ENCODE data around the gene AP2A1.

Gene AP2A1

DNA sequence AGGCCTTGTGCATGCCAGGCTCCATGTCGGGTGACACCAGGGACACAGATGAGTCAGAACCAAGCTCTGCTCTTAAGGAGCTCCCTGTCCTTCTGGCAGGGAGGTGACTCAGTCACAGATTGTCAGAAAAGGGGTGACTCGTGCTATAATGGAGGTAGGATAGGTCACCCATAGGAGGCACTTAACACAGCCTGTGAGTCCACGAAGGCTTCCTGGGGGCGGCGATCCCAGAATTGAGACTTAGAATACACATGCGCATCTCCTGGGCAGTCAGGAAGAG, 26.7 kb downstream of the AP2A1 start:
- DNase-seq (ENCODE audit: low spot score), result no peak

DNA sequence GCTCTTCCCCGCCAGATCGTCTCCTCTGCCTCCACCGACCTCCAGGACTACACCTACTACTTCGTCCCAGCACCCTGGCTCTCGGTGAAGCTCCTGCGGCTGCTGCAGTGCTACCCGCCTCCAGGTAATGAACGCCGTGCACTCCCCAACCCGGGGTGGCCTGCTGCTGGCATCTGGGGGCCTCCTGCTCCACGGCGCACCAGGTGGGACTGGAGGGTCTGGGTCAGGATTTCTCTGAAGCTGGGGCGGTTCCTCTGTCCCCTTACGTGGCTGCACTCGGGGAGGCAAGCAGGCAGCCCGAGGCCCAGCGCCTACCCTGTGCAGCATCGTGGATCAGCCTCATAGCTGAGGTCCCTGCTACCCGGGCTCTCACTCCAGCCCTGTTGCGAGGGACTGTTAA, 28.8 kb downstream of the AP2A1 start:
- no peak for DNase-seq (ENCODE audit: low spot score)

DNA sequence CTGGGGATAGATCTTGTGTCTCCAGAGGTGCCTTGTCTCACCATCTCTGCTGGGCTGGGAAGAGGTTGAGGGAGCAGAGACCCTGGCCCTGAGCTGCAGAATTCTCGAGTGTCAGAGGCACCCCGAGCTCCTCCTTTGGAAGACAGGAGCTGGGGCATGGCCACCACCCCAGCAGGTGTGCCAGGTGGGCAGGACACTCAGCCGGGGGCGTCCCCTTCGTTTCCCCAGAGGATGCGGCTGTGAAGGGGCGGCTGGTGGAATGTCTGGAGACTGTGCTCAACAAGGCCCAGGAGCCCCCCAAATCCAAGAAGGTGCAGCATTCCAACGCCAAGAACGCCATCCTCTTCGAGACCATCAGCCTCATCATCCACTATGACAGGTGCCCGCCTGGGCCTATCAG, 31.8 kb downstream of the AP2A1 start:
- DNase-seq (ENCODE audit: low spot score), result no peak

DNA sequence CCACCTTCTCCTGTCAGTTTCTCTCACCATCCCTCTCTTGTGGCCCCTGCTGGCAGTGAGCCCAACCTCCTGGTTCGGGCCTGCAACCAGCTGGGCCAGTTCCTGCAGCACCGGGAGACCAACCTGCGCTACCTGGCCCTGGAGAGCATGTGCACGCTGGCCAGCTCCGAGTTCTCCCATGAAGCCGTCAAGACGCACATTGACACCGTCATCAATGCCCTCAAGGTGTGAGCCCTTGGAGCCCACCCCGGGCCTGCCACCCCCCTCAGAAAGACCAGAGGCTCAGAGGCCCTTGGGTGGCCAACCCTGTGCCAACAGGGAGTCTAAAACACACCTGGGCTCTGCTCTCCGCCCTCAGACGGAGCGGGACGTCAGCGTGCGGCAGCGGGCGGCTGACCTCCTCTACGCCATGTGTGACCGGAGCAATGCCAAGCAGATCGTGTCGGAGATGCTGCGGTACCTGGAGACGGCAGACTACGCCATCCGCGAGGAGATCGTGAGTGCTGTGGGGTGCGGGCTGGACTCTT, 32.5 kb downstream of the AP2A1 start:
- DNase-seq (ENCODE audit: low spot score), result no peak

DNA sequence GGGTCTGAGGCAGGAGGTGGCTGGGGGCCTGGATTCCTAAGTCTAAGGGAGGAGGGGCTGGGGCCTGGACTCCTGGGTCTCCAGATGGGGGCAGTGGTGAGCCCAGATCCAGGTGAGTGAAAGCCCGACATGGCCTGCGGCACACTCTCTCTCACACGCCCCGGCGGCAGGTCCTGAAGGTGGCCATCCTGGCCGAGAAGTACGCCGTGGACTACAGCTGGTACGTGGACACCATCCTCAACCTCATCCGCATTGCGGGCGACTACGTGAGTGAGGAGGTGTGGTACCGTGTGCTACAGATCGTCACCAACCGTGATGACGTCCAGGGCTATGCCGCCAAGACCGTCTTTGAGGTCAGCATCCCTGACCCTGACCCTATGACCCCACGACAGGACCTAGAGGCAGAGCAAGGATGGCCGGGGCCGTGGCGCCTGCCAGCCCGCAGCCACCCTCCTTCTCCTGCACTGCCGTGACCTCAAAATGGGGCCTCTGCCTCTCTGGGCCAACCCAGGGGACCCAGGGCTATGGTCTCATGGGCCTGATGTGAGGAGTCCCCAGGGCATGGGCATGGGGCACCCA, 33.1 kb downstream of the AP2A1 start:
- peak; percentile 14 for DNase-seq (ENCODE audit: low spot score)

DNA sequence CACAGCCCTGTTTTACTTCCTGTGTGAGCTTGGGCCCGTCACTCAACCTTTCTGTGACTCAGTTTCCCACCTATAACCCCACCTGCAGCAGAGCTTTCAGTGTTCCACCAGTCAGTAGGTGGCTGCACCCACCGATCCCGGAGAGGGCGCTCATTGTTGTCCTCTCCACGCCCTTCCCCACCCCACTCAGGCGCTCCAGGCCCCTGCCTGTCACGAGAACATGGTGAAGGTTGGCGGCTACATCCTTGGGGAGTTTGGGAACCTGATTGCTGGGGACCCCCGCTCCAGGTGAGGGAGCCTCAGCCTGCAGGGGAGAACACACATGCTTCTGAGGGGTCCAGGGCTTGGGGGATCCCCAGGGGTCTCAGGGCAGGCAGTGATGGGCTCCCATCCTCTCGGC, 34.0 kb downstream of the AP2A1 start:
- no peak for DNase-seq (ENCODE audit: low spot score)

DNA sequence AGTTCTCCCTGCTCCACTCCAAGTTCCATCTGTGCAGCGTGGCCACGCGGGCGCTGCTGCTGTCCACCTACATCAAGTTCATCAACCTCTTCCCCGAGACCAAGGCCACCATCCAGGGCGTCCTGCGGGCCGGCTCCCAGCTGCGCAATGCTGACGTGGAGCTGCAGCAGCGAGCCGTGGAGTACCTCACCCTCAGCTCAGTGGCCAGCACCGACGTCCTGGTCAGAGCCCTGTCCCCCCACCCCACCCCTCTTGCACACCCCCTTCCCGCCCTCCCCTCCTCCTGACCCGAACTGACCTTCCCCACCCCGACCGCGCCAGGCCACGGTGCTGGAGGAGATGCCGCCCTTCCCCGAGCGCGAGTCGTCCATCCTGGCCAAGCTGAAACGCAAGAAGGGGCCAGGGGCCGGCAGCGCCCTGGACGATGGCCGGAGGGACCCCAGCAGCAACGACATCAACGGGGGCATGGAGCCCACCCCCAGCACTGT, 34.6 kb downstream of the AP2A1 start:
- DNase-seq (ENCODE audit: low spot score), result no peak

DNA sequence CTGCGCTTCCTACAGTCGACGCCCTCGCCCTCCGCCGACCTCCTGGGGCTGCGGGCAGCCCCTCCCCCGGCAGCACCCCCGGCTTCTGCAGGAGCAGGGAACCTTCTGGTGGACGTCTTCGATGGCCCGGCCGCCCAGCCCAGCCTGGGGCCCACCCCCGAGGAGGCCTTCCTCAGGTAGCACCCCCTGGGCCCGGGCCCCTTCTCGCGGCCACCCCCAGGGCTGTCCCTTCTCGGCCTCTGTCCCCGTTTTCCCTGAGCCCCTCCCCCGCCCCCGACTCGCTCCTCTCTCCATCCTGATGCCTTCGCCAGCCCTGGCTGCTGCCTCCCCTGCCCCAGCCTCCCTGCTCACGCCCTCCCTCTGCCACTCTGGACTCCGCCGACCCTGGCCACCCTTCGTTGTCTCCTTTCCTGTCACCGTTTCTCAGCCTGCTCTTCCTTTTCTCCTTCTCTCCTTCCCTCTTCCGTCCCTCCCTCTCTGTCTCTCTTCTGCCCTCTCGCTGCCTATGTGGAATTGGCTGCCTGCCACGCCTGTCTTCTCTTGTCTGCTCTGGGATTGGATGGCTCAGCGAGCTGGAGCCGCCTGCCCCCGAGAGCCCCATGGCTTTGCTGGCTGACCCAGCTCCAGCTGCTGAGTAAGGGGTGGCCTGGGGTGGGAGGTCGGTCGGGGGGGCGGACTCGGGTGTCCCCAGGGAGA, 35.3 kb downstream of the AP2A1 start:
- no peak for DNase-seq (ENCODE audit: low spot score)

DNA sequence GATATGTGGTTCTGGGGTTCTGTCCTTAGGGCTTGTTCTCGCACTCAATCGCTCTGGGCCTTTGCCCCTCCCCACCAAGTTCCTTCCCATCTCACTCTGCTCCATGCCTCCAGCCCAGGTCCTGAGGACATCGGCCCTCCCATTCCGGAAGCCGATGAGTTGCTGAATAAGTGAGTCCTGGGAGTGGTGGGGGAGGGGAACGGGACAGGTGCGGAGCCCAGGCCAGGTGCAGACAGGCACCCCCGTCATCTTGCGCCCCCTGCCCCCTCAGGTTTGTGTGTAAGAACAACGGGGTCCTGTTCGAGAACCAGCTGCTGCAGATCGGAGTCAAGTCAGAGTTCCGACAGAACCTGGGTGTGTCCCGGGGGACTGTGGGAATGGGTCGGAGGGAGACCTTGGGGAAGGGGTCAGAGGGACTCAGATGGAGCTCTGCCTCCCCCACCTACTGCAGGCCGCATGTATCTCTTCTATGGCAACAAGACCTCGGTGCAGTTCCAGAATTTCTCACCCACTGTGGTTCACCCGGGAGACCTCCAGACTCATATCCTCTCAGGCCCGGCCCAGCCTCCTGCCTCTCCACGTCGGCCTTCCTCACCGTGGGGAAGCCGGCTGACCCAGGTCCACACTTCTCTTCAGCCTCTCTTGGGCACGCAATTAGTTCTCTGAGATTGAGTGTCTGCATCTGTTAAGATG, 36.2 kb downstream of the AP2A1 start:
- no peak for DNase-seq (ENCODE audit: low spot score)

DNA sequence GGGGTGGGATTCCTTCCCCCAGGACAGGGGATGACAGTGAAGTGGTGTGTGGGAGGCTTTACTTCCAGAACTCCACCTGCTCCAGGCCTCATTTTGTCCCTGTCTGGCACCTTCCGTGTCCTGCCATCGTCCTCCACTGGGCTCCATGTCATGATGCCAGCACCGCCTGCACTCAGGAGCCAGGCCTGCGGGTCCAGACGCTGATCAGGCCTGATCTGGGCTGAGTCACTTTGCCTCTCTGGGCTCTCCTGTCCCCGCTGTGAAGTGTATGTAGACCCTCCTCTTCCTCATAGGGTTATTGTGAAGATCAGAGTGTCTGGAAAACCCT, 36.7 kb downstream of the AP2A1 start:
- no peak for DNase-seq (ENCODE audit: low spot score)

DNA sequence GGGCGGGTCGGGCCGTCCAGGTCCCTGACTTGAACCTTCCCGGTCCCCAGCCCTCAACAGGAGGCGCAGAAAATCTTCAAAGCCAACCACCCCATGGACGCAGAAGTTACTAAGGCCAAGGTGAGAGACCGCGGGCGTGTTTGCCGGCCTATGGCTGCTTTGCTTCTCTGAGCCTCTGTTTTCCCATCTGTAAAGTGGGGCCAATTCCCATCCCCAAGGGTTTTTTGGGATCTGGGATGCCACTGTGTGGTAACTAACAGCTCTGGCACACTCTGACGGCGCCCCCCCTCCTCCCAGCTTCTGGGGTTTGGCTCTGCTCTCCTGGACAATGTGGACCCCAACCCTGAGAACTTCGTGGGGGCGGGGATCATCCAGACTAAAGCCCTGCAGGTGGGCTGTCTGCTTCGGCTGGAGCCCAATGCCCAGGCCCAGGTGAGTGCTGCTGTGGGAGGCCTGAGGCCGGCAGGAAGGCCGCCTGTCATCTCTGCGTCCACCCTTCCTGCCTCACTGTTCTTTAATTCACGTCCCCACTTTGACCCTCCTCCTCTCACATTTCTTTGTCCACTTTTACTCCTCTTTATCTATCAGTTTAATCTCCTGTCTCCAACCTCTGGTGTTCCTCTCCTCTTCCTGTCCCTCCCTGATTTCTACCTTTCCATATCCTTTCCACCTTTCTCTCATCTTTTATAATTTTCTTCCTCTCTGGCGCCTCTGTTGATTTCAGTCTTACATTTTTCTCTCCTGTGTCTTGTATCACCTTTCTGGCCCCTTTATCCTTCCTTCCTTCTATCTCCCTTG, 39.2 kb downstream of the AP2A1 start:
- no peak for DNase-seq (ENCODE audit: low spot score)

DNA sequence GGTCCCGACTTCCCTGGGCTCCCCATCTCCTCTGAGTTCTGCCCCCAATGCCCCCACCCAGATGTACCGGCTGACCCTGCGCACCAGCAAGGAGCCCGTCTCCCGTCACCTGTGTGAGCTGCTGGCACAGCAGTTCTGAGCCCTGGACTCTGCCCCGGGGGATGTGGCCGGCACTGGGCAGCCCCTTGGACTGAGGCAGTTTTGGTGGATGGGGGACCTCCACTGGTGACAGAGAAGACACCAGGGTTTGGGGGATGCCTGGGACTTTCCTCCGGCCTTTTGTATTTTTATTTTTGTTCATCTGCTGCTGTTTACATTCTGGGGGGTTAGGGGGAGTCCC, 39.8 kb downstream of the AP2A1 start:
- DNase-seq (ENCODE audit: low spot score), result no peak

DNA sequence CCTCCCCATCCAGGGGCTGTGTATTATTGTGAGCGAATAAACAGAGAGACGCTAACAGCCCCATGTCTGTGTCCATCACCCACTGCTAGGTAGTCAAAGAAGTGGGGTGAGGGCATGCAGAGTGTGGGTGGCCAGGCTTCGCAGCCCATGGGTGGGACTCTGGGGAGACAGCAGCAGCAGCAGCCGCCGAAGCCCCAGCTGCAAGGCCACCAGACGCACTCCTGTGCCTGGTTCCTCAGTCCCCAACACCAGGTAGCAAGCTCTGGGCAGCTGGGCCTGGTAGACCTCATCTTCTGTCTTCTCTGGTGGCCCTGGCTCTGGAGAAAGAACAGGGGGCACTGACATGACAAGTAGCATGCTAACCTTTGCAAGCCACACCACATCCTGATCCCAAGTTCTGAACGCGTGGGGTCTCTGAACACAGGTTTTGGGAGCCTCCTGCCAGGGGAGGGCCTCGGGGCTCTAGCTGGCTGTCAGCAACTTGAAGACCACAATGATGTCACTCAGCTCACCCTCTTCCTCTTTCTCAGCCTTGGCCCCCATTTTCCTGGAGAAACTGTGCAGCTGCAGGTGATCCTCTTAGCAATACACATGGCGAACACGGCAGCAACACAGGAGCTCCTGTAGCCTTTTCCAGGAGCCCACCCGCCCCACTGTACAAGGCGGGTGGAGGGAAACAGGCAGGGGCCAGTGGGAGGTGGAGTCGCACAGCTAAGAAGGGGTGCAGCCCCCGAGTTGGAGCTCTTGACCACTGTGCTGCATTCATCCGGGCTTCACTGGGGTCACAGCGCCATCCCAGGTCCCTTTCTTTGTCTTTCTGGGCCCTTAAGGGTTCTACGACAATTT, 40.5 kb downstream of the AP2A1 start:
- DNase-seq (ENCODE audit: low spot score), result no peak

DNA sequence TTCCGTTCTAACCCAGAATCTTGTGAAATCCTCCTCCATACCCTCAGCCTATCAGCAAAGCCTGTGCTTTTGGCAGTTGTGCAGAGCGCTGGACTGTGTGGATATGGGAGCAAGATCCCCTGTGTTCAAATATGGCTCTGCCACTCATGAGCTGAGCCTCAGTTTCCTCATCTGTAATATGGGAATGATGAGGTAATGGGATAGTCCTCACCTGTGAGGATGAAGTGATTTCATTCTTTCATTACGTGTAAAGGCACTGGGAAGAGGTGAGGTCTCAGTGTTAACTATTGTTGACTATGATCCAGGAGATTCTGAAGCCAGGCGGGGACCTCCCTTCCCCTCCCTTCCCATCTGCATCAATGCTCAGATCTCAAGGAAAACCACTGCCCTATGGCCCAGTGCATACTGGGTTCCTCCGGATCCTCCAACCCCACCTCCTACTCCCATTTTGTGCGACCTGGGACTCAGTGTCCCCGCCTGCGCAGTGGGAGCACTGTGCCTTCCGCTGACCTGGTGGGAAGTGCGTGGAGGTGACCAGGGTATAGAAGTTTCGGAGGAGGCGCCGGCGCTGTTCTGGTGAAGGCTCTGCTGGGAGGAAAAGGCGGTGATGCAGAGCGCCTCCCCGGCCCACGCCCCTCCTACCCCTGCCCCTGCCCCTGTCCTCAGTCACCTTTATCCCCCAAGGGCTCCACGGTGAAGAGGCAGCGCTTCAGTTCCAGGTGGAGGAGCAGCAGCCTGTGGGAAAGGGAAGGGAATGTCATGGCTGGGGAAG, 41.3 kb downstream of the AP2A1 start:
- DNase-seq (ENCODE audit: low spot score), result no peak

DNA sequence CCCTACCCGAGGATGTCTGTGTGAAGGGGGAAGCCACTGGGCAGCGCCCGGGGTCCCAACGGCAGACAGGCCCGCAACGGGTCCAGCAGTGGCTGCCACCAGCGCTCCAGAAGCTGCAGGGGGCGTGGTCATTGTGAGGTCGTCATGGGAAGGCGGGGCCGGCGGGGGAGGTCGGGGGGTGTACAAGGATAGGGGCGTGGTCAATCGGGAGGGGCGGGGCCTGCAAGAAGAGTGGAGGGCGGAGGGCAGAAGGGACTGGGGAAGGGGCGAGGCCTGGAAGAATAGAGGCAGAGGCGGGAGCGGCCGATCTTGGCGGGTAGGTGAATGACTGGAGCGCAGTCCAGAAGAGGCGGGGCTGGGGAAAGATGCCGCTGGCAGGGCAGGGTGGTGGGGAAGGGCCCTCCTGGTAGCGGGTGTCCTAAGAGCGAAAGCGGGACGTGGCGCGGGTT, 41.9 kb downstream of the AP2A1 start:
- DNase-seq (ENCODE audit: low spot score), result peak; percentile 89

DNA sequence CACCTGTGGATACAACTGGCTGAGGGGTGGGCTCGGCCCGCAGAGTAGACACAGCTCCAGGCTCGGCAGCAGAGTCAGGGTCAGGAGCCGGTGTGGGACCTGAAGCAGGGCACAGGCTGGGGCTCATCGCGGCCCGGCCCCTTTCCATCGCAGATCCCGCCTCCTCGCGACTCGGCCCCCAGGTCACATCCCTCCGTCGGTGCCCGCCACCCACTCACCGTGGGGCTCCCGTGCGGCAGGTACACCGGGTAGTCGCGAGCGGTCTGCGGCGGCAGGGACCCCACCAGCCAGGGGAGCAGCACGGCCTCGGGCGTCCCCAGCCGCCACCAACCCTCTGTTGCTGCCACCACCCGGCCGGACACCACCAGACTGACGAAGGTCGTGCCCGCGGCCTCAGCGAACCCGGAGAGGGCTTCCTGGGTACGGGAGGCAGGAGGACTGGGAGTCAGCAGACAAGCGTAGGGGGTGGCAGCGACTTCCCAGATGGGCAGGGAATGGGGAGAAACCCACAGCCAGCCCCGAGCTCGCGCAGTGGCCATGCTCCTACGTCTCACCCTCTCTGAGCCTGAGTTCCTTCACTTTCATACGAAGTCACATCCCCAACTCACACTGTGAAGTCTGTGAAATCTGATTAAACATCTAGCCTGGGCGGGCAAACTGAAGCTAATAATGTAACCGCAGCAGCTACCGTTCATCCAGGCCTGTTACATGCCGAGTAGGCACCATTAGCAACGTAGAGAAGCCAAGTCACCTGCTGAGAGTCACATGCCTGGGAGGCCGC, 42.5 kb downstream of the AP2A1 start:
- peak; percentile 54 for DNase-seq (ENCODE audit: low spot score)

DNA sequence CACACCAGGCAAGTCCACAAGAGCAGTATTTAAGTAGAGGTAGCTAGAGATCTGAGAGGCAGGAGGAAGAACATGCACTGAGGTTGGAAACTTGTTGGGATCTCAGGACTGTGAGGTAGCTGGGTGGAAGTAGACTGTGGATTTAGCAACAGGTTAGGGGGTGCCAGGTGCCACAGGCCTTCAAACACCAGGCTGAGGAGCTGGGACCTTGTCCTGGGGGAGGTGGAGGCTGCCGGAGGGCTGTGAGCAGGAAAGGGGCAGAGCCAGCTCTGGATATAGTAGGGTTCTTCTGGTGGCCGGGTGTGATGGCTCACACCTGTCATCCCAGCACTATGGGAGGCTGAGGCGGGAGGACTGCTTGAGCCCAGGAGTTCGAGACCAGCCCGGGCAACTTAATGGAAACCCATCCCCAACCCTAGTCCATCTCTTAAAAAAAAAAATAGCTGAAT, 43.2 kb downstream of the AP2A1 start:
- no peak for DNase-seq (ENCODE audit: low spot score)

DNA sequence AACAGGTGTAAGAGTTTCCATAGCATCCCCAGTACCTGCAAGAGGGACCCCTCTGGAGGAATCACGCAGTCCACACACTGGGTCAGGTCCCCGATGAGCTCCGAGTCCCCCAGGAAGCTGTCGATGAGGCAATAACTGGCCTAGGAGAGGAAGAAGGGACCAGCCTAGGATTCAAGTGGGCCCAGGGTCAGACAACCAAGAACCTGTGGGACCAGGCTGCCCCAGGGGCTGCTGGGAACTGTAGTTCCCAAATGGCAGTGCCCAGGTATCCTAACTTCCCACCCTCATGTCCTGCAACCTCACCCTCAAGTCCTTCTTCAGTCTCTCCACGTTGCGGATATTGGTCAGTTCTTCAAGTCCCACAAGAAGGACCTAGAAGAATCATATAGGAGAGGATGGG, 44.5 kb downstream of the AP2A1 start:
- DNase-seq (ENCODE audit: low spot score), result no peak

DNA sequence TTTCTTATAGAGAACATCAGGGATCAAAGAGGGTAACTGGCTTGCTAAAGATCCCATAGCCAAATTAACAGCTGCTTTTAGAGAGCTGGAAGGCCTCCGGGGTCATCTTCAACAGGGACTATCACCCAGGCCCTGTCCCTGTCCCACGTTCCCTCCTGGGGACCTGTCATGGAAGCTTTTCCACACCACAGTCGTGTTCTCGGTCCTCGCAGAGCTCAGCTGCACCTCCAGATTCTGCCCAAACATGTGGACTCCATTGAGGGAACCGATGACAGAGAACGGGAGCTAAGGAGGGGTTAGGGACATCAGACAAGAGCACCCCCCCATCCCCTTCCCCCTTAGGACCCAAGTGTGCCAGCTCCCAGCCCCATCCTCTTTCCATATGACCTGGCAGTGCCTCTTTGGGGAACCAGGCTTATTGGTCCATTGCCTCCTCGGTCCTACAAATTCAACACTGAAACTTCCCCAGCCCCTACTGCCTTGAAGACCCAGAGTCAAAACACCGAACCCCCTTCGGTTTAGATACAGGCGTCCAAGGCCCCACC, 45.7 kb downstream of the AP2A1 start:
- DNase-seq (ENCODE audit: low spot score), result no peak

Data from CD4-positive, alpha-beta T cell treated with Interleukin-2 at 100 ng/mL for 4 hours (primary cell).